ENCODE results near the gene CBFA2T3.

DNA sequence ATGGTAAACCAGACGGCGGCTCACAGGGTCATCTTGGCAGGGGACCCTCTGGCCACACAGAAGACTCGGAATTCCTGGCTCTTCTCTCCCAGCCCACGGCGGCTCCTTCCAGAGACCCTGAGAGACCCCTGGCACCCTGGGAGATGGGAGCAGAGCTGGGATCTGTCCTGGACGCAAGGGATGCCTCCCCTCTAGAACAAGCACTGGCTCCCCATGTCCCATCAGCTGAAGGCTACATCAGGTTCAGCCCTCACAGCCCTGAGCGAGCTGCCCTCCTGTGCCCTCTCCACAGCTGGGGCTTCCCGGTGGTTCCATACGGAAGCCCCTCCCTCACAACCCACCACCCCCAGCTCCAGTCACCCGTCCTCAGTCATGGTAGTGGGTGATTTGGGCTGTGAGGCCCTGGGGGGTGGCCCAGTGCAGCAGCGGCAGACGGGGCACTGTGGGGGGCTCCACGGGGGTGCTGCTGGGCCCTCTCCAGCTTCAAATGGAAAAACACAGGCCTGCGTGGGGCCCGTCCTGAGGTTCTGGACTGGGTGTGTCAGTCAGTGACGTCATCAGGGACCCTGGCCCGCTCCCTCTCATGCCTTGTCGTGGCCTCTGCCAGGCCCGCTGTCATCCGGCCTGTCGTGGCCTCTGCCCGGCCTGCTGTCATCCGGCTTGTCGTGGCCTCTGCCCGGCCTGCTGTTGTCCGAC is 13.0 kb upstream of the CBFA2T3 start:
- TF ChIP-seq CTCF (IDR thresholded peaks at IDR 0.05) = no peak
- TF ChIP-seq SIN3A (IDR thresholded peaks at IDR 0.05; ENCODE audit: borderline replicate concordance, insufficient read depth, low read depth, low read length) = no peak
- TF ChIP-seq POLR2AphosphoS5 (IDR thresholded peaks at IDR 0.05; ENCODE audit: low read depth, low read length) = no peak
- no peak for TF ChIP-seq REST (IDR thresholded peaks at IDR 0.05; ENCODE audit: insufficient read depth in 1 of 2, low read depth in 2 of 2, low read length in 1 of 2)
